HEK293 (cell line): Measurements from ENCODE around the gene ACOT7.

Experiments
- GFI1B ChIP-seq: fragments of 450-650 bp; formaldehyde crosslinking; IDR thresholded peaks from 2 replicates; pipeline ENCODE4 v1.5.1; 2016; ENCODE audit warnings: missing biosample characterization, missing genetic modification characterization
- MEIS1 ChIP-seq: sonication (generic); formaldehyde crosslinking; IDR thresholded peaks from 2 replicates; pipeline ENCODE4 v1.8.1; 2022; ENCODE audit warnings: missing genetic modification reagents, mild to moderate bottlenecking, borderline replicate concordance
- ZNF223 ChIP-seq: fragments of 450-650 bp; formaldehyde crosslinking; IDR thresholded peaks from 2 replicates; pipeline ENCODE4 v1.5.1; 2016; ENCODE audit warnings: missing biosample characterization, missing genetic modification characterization
- ZNF394 ChIP-seq: fragments of 450-650 bp; formaldehyde crosslinking; IDR thresholded peaks from 2 replicates; pipeline ENCODE4 v1.5.1; 2016; ENCODE audit warnings: missing biosample characterization, missing genetic modification characterization, mild to moderate bottlenecking, moderate library complexity, borderline replicate concordance
- ZNF521 ChIP-seq: fragments of 450-650 bp; formaldehyde crosslinking; IDR thresholded peaks from 2 replicates; pipeline ENCODE4 v1.5.1; 2017; ENCODE audit warnings: missing biosample characterization, mild to moderate bottlenecking, missing genetic modification characterization
- ZSCAN23 ChIP-seq: fragments of 450-650 bp; formaldehyde crosslinking; IDR thresholded peaks from 2 replicates; pipeline ENCODE4 v1.5.1; 2016; ENCODE audit warnings: missing biosample characterization, missing genetic modification characterization
- TF ChIP-seq, protein P1 (sequence below): fragments of 450-650 bp; formaldehyde crosslinking; IDR thresholded peaks from 2 replicates; pipeline ENCODE4 v1.5.1; 2016; ENCODE audit warnings: missing biosample characterization, missing genetic modification characterization
- TF ChIP-seq, protein P2 (sequence below): fragments of 450-650 bp; formaldehyde crosslinking; IDR thresholded peaks from 2 replicates; pipeline ENCODE4 v1.5.1; 2016; ENCODE audit warnings: missing biosample characterization, missing genetic modification characterization

GRCh38 chr1:6273380-6273891 is 120.1 kb downstream of the ACOT7 start:
- TF ChIP-seq, protein P1, sequence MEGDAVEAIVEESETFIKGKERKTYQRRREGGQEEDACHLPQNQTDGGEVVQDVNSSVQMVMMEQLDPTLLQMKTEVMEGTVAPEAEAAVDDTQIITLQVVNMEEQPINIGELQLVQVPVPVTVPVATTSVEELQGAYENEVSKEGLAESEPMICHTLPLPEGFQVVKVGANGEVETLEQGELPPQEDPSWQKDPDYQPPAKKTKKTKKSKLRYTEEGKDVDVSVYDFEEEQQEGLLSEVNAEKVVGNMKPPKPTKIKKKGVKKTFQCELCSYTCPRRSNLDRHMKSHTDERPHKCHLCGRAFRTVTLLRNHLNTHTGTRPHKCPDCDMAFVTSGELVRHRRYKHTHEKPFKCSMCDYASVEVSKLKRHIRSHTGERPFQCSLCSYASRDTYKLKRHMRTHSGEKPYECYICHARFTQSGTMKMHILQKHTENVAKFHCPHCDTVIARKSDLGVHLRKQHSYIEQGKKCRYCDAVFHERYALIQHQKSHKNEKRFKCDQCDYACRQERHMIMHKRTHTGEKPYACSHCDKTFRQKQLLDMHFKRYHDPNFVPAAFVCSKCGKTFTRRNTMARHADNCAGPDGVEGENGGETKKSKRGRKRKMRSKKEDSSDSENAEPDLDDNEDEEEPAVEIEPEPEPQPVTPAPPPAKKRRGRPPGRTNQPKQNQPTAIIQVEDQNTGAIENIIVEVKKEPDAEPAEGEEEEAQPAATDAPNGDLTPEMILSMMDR (tag by site-specific recombination), result no peak
- TF ChIP-seq MEIS1, result no peak
- TF ChIP-seq ZSCAN23, result no peak
- TF ChIP-seq ZNF521 (tag by site-specific recombination), result no peak
- TF ChIP-seq, protein P2, sequence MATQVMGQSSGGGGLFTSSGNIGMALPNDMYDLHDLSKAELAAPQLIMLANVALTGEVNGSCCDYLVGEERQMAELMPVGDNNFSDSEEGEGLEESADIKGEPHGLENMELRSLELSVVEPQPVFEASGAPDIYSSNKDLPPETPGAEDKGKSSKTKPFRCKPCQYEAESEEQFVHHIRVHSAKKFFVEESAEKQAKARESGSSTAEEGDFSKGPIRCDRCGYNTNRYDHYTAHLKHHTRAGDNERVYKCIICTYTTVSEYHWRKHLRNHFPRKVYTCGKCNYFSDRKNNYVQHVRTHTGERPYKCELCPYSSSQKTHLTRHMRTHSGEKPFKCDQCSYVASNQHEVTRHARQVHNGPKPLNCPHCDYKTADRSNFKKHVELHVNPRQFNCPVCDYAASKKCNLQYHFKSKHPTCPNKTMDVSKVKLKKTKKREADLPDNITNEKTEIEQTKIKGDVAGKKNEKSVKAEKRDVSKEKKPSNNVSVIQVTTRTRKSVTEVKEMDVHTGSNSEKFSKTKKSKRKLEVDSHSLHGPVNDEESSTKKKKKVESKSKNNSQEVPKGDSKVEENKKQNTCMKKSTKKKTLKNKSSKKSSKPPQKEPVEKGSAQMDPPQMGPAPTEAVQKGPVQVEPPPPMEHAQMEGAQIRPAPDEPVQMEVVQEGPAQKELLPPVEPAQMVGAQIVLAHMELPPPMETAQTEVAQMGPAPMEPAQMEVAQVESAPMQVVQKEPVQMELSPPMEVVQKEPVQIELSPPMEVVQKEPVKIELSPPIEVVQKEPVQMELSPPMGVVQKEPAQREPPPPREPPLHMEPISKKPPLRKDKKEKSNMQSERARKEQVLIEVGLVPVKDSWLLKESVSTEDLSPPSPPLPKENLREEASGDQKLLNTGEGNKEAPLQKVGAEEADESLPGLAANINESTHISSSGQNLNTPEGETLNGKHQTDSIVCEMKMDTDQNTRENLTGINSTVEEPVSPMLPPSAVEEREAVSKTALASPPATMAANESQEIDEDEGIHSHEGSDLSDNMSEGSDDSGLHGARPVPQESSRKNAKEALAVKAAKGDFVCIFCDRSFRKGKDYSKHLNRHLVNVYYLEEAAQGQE (tag by site-specific recombination), result no peak
- no peak for TF ChIP-seq ZNF223 (tag by site-specific recombination)
- no peak for TF ChIP-seq ZNF394 (tag by site-specific recombination)
- TF ChIP-seq GFI1B (tag by site-specific recombination), result no peak
